GM19395 (cell line): ENCODE data around the gene DNAH9.
A peak's percentile ranks its signal among the peaks of the same experiment; 100 is the strongest.

Experiments
- ATAC-seq: cut with Tn5 transposase; IDR thresholded peaks from one replicate; pipeline ENCODE4 v1.9.1; 2021; ENCODE audit warnings: mild to moderate bottlenecking, moderate library complexity; ENCODE audit not compliant: unreplicated experiment

The DNAH9 gene

GRCh38 chr17:11608396-11608795, 10.1 kb downstream of the DNAH9 start:
- no peak for ATAC-seq

- ATAC-seq, result no peak
These were observed 12.8 kb downstream of the DNAH9 start for GRCh38 chr17:11610999-11611566.

GRCh38 chr17:11612956-11613355, 14.7 kb downstream of the DNAH9 start:
- no peak for ATAC-seq

GRCh38 chr17:11618861-11619566, 20.7 kb downstream of the DNAH9 start:
- ATAC-seq, result no peak

- no peak for ATAC-seq
These were observed 24.2 kb downstream of the DNAH9 start for GRCh38 chr17:11622492-11622891.

GRCh38 chr17:11624976-11625375, 26.7 kb downstream of the DNAH9 start:
- ATAC-seq, result no peak

GRCh38 chr17:11625878-11626277, 27.6 kb downstream of the DNAH9 start:
- no peak for ATAC-seq

GRCh38 chr17:11627301-11627940, 29.2 kb downstream of the DNAH9 start:
- no peak for ATAC-seq

- ATAC-seq, result no peak
These were observed 30.1 kb downstream of the DNAH9 start for GRCh38 chr17:11628374-11628773.

GRCh38 chr17:11628831-11629230, 30.6 kb downstream of the DNAH9 start:
- ATAC-seq, result no peak

GRCh38 chr17:11636771-11637170, 38.5 kb downstream of the DNAH9 start:
- no peak for ATAC-seq

GRCh38 chr17:11637796-11638195, 39.5 kb downstream of the DNAH9 start:
- ATAC-seq, result no peak

GRCh38 chr17:11638700-11639265, 40.5 kb downstream of the DNAH9 start:
- ATAC-seq, result no peak

- no peak for ATAC-seq
These were observed 41.6 kb downstream of the DNAH9 start for GRCh38 chr17:11639736-11640462.

GRCh38 chr17:11640463-11640814, 42.2 kb downstream of the DNAH9 start:
- ATAC-seq, result no peak

GRCh38 chr17:11641521-11642275, 43.4 kb downstream of the DNAH9 start:
- no peak for ATAC-seq

GRCh38 chr17:11642655-11643054, 44.4 kb downstream of the DNAH9 start:
- no peak for ATAC-seq

- ATAC-seq, result no peak
These were observed 45.6 kb downstream of the DNAH9 start for GRCh38 chr17:11643851-11644250.

- peak; percentile 78 for ATAC-seq
These were observed 46.3 kb downstream of the DNAH9 start for GRCh38 chr17:11644265-11645212.

- ATAC-seq, result no peak
These were observed 47.2 kb downstream of the DNAH9 start for GRCh38 chr17:11645426-11645825.
